ENCODE results near the gene SIK3.

SIK3 gene

DNA sequence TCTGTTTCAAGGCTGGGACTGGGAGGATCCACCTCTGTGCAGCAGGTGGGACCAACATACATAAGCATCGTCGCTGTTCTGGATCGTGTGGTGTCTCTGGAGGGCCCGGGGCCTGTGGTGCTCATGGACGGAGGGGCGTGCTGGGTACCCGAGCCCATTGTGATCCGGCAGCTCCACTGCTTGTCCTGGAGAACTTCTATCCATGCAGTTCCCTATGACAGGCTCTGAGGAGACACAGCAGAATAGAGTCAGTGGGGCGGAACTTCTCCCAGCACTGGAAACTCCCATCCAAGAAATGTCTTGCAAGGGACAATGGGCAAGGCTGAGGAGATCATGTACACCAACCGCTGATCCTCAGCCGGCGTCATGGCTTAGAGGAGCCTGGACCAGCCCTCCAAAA, 249.2 kb downstream of the SIK3 start:
- Histone ChIP-seq H3K4me3 (replicated peaks; ENCODE audit: low read depth, low read length) (no peak overlapping the region), H3K36me3 (ENCODE audit: control insufficient read depth, insufficient read depth, low read length) (peaks cover 25% of the 10 kb centered on the region), H3K27me3 (replicated peaks; ENCODE audit: control insufficient read depth, insufficient read depth, low read length) (no peaks in the 10 kb centered on the region)
- DNase-seq (ENCODE audit: extremely low read depth, insufficient read length): no peak
- TF ChIP-seq, protein P1, sequence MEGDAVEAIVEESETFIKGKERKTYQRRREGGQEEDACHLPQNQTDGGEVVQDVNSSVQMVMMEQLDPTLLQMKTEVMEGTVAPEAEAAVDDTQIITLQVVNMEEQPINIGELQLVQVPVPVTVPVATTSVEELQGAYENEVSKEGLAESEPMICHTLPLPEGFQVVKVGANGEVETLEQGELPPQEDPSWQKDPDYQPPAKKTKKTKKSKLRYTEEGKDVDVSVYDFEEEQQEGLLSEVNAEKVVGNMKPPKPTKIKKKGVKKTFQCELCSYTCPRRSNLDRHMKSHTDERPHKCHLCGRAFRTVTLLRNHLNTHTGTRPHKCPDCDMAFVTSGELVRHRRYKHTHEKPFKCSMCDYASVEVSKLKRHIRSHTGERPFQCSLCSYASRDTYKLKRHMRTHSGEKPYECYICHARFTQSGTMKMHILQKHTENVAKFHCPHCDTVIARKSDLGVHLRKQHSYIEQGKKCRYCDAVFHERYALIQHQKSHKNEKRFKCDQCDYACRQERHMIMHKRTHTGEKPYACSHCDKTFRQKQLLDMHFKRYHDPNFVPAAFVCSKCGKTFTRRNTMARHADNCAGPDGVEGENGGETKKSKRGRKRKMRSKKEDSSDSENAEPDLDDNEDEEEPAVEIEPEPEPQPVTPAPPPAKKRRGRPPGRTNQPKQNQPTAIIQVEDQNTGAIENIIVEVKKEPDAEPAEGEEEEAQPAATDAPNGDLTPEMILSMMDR (IDR thresholded peaks at IDR 0.05; ENCODE audit: insufficient read depth, low read length, poor library complexity, severe bottlenecking): no peak

DNA sequence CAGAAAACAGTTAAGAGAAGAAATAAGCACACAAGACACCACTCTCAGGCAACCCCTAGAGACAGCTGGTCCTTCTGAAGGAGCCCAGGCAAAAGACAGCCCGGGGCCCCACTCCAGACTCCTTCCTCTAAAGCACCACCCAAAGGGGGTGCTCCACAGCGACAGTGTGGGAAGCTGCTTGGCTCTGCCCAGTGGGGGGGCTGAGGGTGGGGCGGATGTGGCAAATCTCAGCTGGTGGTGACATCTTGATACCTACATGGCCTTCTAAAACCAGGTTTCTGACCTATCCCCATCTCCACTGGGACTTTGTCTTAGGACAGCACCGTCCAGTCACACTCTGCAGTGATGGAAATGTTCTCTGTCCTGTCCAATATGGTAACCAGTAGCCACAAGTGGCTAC, 250.6 kb downstream of the SIK3 start:
- TF ChIP-seq, protein P1 (IDR thresholded peaks at IDR 0.05; ENCODE audit: insufficient read depth, low read length, poor library complexity, severe bottlenecking): no peak
- peaks cover 31% of the 10 kb centered on the region for H3K36me3 ChIP-seq (ENCODE audit: control insufficient read depth, insufficient read depth, low read length)
- H3K4me3 ChIP-seq (replicated peaks; ENCODE audit: low read depth, low read length): no peak overlapping the region
- DNase-seq (ENCODE audit: extremely low read depth, insufficient read length): no peak
- H3K27me3 ChIP-seq (replicated peaks; ENCODE audit: control insufficient read depth, insufficient read depth, low read length): no peaks in the 10 kb centered on the region

DNA sequence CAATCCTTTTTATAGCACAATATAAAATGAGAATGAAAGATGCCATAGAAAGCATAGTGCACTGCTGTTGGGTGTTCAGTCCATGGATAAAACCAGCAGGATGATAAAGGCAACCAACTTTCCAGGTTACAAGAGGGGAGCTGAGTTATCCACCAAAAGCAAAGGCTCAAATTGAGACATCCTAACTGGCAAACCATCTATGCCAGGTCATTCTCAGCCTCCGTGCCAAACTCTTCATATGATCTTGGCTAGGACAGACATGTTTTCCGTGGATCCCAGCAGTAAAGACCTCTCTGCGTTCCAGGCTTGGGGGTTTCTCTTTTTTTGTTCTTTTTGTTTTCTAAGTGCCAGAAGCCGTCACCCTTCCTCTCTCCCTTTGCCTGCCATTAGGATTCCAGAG, 253.5 kb downstream of the SIK3 start:
- H3K36me3 ChIP-seq (ENCODE audit: control insufficient read depth, insufficient read depth, low read length): peaks cover 31% of the 10 kb centered on the region
- no peak for DNase-seq (ENCODE audit: extremely low read depth, insufficient read length)
- H3K27me3 ChIP-seq (replicated peaks; ENCODE audit: control insufficient read depth, insufficient read depth, low read length): no peaks in the 10 kb centered on the region
- TF ChIP-seq, protein P1 (IDR thresholded peaks at IDR 0.05; ENCODE audit: insufficient read depth, low read length, poor library complexity, severe bottlenecking): no peak
- no peak overlapping the region for H3K4me3 ChIP-seq (replicated peaks; ENCODE audit: low read depth, low read length)

DNA sequence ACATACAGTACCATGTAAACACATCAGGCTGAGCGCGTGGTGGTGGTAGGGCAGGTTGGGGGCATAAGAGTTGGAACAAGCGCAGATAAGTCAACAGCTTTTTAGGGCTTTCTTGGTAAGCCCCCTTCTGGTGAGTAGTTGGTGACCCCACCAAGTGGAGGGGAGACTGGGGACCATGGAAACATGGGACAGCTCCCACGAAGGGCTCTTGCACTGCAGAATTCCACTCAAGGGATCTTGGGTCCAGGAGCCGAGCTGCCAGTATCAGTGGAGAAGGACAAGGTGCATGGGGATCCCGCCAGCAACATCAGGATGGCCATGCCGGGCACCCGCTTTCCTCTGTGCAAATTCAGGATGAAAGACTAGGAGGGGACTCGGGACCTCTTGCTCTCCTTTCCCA, 254.6 kb downstream of the SIK3 start:
- peaks cover 28% of the 10 kb centered on the region for H3K36me3 ChIP-seq (ENCODE audit: control insufficient read depth, insufficient read depth, low read length)
- DNase-seq (ENCODE audit: extremely low read depth, insufficient read length): no peak
- no peak overlapping the region for H3K4me3 ChIP-seq (replicated peaks; ENCODE audit: low read depth, low read length)
- H3K27me3 ChIP-seq (replicated peaks; ENCODE audit: control insufficient read depth, insufficient read depth, low read length): no peaks in the 10 kb centered on the region
- TF ChIP-seq, protein P1 (IDR thresholded peaks at IDR 0.05; ENCODE audit: insufficient read depth, low read length, poor library complexity, severe bottlenecking): no peak

DNA sequence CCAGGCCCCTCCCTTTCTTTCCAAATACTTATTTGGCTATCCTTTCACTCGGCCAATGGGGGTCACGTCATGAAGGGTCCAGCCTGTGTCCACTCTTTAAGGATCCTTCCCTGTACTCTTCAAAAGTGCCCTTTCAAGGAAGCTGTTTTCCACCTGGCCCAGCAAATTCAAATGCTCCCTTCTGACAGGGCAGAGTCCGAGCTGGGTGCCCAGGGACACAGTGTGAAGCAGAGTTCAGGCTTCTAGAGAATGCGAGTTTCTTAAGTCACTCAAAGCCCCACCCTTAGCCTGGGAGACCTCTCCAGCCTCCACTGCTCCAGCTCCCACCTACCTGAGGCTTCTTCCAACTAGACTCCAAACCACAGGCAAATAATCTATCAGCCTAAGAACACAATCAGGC, 255.3 kb downstream of the SIK3 start:
- Histone ChIP-seq H3K27me3 (replicated peaks; ENCODE audit: control insufficient read depth, insufficient read depth, low read length) (no peaks in the 10 kb centered on the region), H3K36me3 (ENCODE audit: control insufficient read depth, insufficient read depth, low read length) (peaks cover 25% of the 10 kb centered on the region), H3K4me3 (replicated peaks; ENCODE audit: low read depth, low read length) (no peak overlapping the region)
- TF ChIP-seq, protein P1 (IDR thresholded peaks at IDR 0.05; ENCODE audit: insufficient read depth, low read length, poor library complexity, severe bottlenecking): no peak
- DNase-seq (ENCODE audit: extremely low read depth, insufficient read length): no peak

DNA sequence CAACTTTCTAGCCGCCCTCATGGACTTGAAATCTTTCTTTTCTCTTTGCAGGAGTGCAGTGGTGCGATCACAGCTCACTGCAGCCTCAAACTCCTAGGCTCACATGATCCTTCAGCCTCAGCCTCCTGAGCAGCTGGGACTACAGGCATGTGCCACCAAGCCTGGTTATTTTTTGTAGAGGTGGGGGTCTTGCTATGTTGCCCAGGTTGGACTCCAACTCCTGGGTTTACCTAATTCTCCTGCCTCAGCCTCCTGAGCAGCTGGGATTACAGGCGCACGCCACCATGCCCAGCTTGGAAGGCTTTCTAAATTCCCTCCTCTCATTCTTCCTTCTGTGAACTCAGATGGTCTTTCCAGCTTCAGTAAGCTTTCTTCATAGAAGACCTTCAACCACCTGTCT, 256.1 kb downstream of the SIK3 start:
- TF ChIP-seq, protein P1 (IDR thresholded peaks at IDR 0.05; ENCODE audit: insufficient read depth, low read length, poor library complexity, severe bottlenecking): no peak
- no peak overlapping the region for H3K4me3 ChIP-seq (replicated peaks; ENCODE audit: low read depth, low read length)
- H3K27me3 ChIP-seq (replicated peaks; ENCODE audit: control insufficient read depth, insufficient read depth, low read length): no peaks in the 10 kb centered on the region
- DNase-seq (ENCODE audit: extremely low read depth, insufficient read length): no peak
- H3K36me3 ChIP-seq (ENCODE audit: control insufficient read depth, insufficient read depth, low read length): peaks cover 18% of the 10 kb centered on the region
